WTC11 (cell line): Measurements from ENCODE around the gene SLC49A3. TPM values are rescaled to one million over a fixed set of nuclear protein-coding genes. Genes with fewer than 3 reads are reported as not detected.
A peak's percentile ranks its signal among the peaks of the same experiment; 100 is the strongest.
"Not testable (repeated sequence)": the region's sequence is repeated elsewhere in the genome, so short reads cannot be mapped to it uniquely, and the experiment has no call there.

Experiments used
- ATAC-seq: fragments of 200-7000 bp; cut with Tn5 transposase; 2 replicates; pipeline ENCODE4 v1.10.0; 2021; ENCODE audit warnings: mild to moderate bottlenecking, moderate library complexity
- CTCF ChIA-PET: fragments of 300-600 bp; sonication (Branson Sonifier 250); formaldehyde crosslinking; loops from one replicate; lab custom pipeline; 2021; ENCODE audit warnings: antibody characterized with exemption; lab: Charles Lee
- POLR2A ChIA-PET: fragments of 350-600 bp; sonication (Branson Sonifier 250); formaldehyde crosslinking; loops from one replicate; lab custom pipeline; 2021; ENCODE audit warnings: antibody characterized with exemption; lab: Charles Lee
- DNase-seq: peaks from one replicate; pipeline ENCODE4 v3.0.0; 2021; ENCODE audit warnings: low spot score
- H3K27ac Mint-ChIP-seq: 2 replicates; pipeline ENCODE4 v1.8.0; 2021; ENCODE audit warnings: mixed read lengths
- H3K27me3 Mint-ChIP-seq: 2 replicates; pipeline ENCODE4 v1.8.0; 2021; ENCODE audit warnings: low read depth, mild to moderate bottlenecking, moderate library complexity, mixed read lengths
- H3K36me3 Mint-ChIP-seq: 2 replicates; pipeline ENCODE4 v1.8.0; 2021; ENCODE audit warnings: mixed read lengths
- H3K4me1 Mint-ChIP-seq: 2 replicates; pipeline ENCODE4 v1.8.0; 2022; ENCODE audit warnings: mixed read lengths
- H3K4me3 Mint-ChIP-seq: 2 replicates; pipeline ENCODE4 v1.8.0; 2021; ENCODE audit warnings: mild to moderate bottlenecking, moderate library complexity, mixed read lengths
- H3K9me3 Mint-ChIP-seq: 2 replicates; pipeline ENCODE4 v1.8.0; 2021; ENCODE audit warnings: mixed read lengths
- ATF1 ChIP-seq: sonication (generic); formaldehyde crosslinking; IDR thresholded peaks from 2 replicates; pipeline ENCODE4 v1.8.1; 2023; ENCODE audit warnings: mild to moderate bottlenecking, moderate library complexity, missing genetic modification reagents
- ATF3 ChIP-seq: sonication (generic); formaldehyde crosslinking; conservative IDR thresholded peaks from 2 replicates; pipeline ENCODE4 v1.8.1; 2022; ENCODE audit warnings: mild to moderate bottlenecking, missing genetic modification reagents
- E2F4 ChIP-seq: sonication (generic); formaldehyde crosslinking; IDR thresholded peaks from 2 replicates; pipeline ENCODE4 v1.8.1; 2022; ENCODE audit warnings: low read depth, mild to moderate bottlenecking, moderate library complexity, missing genetic modification reagents, borderline replicate concordance
- ERG ChIP-seq: fragments of 250-450 bp; sonication (Bioruptor Pico); IDR thresholded peaks from 2 replicates; pipeline ENCODE4 v1.8.0; 2021; ENCODE audit warnings: mild to moderate bottlenecking
- ETV6 ChIP-seq: sonication (generic); formaldehyde crosslinking; IDR thresholded peaks from 2 replicates; pipeline ENCODE4 v1.8.1; 2022; ENCODE audit warnings: mild to moderate bottlenecking, missing genetic modification reagents
- FOXJ3 ChIP-seq: sonication (generic); formaldehyde crosslinking; IDR thresholded peaks from 2 replicates; pipeline ENCODE4 v1.9.0; 2021; ENCODE audit warnings: missing genetic modification reagents, mild to moderate bottlenecking, borderline replicate concordance
- FOXK1 ChIP-seq: sonication (generic); formaldehyde crosslinking; IDR thresholded peaks from 2 replicates; pipeline ENCODE4 v1.8.0; 2022; ENCODE audit warnings: mild to moderate bottlenecking, moderate library complexity, missing genetic modification reagents
- JUN ChIP-seq: sonication (generic); formaldehyde crosslinking; IDR thresholded peaks from 2 replicates; pipeline ENCODE4 v1.8.0; 2023; ENCODE audit warnings: mild to moderate bottlenecking, missing genetic modification reagents
- NFYB ChIP-seq: sonication (generic); formaldehyde crosslinking; conservative IDR thresholded peaks from 2 replicates; pipeline ENCODE4 v1.8.0; 2022; ENCODE audit warnings: low read depth, missing genetic modification reagents
- NR2C2 ChIP-seq: sonication (generic); formaldehyde crosslinking; IDR thresholded peaks from 2 replicates; pipeline ENCODE4 v1.8.0; 2022; ENCODE audit warnings: mild to moderate bottlenecking, missing genetic modification reagents
- PRRX2 ChIP-seq: fragments of 250-450 bp; sonication (Bioruptor Pico); IDR thresholded peaks from 2 replicates; pipeline ENCODE4 v1.8.0; 2021; ENCODE audit warnings: mild to moderate bottlenecking
- SOX15 ChIP-seq: fragments of 250-450 bp; sonication (Bioruptor Pico); IDR thresholded peaks from 2 replicates; pipeline ENCODE4 v1.9.0; 2021; ENCODE audit warnings: mild to moderate bottlenecking
- ZBTB21 ChIP-seq: sonication (generic); formaldehyde crosslinking; IDR thresholded peaks from 2 replicates; pipeline ENCODE4 v1.8.1; 2023; ENCODE audit warnings: mild to moderate bottlenecking, missing genetic modification reagents, borderline replicate concordance
- ZNF423 ChIP-seq: fragments of 250-450 bp; sonication (Bioruptor Pico); IDR thresholded peaks from 2 replicates; pipeline ENCODE4 v2.1.2; 2022; ENCODE audit warnings: mild to moderate bottlenecking, moderate library complexity
- ZNF425 ChIP-seq: fragments of 250-450 bp; sonication (Bioruptor Pico); conservative IDR thresholded peaks from 2 replicates; pipeline ENCODE4 v1.9.0; 2021; ENCODE audit warnings: mild to moderate bottlenecking
- total RNA-seq: library from RNA; stranded (reverse); gene quantifications from 3 replicates; pipeline ENCODE4 v1.2.3, GENCODE V29; 2021
- TF ChIP-seq, protein P1 (sequence below): sonication (generic); formaldehyde crosslinking; IDR thresholded peaks from 2 replicates; pipeline ENCODE4 v1.8.1; 2023; ENCODE audit warnings: mild to moderate bottlenecking, missing genetic modification reagents

The SLC49A3 gene
- total RNA-seq, 1 experiment from 2014 or later = 5.8 TPM

DNA sequence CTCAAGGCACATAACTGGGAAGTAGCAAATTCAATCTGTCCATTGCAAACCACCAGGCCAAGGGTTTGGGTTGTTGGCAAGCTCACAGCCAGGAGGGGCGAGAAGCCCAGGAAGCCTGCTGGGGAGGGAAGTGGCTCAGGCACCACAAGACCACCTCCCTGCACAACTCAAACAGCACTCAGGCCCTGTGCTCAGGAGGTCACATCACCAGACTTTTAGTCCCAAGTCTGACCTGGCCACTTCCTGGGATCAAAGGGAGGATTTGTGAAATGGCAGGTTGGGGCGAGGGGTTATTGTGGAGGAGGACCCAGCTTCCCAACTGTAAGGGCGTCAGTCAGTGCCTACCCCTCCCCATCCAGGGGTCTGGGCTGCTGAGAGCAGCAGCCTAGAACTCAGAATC, 17.2 kb downstream of the SLC49A3 start:
- CTCF ChIA-PET = interaction anchor here (0.9 to 1.2 kb wide), 2 partner anchors 8 to 69 kb away, joined by 3 to 4 read pairs; no protein-coding TSS in a partner anchor
- H3K9me3 Mint-ChIP-seq = no peaks in the 10 kb centered on the region
- H3K4me3 Mint-ChIP-seq = no peak overlapping the region
- TF ChIP-seq NR2C2 (CRISPR knock-in tag) (no peak), FOXK1 (no peak), NFYB (no peak), SOX15 (CRISPR knock-in tag) (no peak)
- TF ChIP-seq, all 79 proteins: peak for 0
- Mint-ChIP-seq H3K27ac (no peak overlapping the region), H3K4me1 (peaks cover 7% of the 10 kb centered on the region), H3K36me3 (peaks cover 24% of the 10 kb centered on the region), H3K27me3 (peaks cover 3% of the 10 kb centered on the region)
- POLR2A ChIA-PET = no interaction called here
- ATAC-seq = no peak
- DNase-seq = no peak

DNA sequence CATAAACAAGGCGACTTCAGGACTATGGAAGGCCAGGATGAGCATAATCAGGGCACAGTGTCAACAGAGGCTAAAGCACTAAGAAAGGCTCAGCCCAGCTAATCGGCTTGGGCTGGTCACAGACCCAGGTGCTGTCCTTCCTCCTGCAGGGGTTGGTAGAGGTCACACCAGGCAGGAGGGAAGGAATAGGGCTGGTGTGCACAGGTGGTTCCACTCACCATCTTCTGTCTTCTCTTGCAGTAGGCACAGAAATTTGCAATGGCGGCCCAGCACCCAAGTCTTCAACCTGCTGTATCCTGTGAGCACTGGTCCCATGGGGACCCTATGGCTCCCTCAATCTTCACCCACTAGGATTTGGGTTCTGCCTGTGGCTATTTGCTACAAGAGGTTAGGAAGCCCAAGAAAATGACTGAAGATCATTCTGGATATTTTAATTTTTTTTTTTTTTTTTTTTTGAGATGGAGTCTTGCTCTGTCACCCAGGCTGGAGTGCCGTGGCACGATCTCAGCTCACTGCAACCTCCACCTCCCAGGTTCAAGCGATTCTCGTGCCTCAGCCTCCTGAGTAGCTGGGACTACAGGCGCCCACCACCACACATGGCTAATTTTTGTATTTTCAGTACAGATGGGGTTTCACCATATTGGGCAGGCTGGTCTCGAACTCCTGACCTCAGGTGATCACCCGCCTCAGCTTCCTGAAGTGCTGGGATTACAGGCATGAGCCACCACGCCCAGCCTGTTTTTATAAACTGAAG, 19.0 kb downstream of the SLC49A3 start:
- H3K27ac Mint-ChIP-seq, ATAC-seq, H3K9me3 Mint-ChIP-seq, POLR2A ChIA-PET, H3K4me3 Mint-ChIP-seq, H3K4me1 Mint-ChIP-seq, H3K27me3 Mint-ChIP-seq, DNase-seq, CTCF ChIA-PET: not testable (repeated sequence)
- TF ChIP-seq PRRX2 = 0 out of 2 replicates have a peak, but pooled peaks have one; percentile 25
- peaks cover 24% of the 10 kb centered on the region for H3K36me3 Mint-ChIP-seq

DNA sequence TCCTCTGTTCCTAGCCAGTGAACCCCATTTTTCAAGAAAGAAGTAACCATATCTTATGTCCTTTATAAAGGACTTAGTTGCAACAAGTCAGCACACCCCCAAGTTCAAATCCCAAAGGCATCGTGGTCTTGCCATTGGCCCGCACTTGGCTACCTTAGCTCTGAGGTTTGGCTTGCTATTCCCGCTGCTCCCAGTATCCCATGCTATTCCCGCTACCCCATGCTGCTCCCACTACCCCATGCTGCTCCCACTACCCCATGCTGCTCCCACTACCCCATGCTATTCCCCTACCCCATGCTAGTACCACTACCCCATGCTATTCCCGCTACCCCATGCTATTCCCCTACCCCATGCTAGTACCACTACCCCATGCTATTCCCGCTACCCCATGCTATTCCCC, 20.7 kb downstream of the SLC49A3 start:
- POLR2A ChIA-PET = interaction anchor here (1.1 kb wide), 1 partner anchor 13 kb away, joined by 4 read pairs; no protein-coding TSS in a partner anchor
- not testable (repeated sequence) for H3K27ac Mint-ChIP-seq, H3K9me3 Mint-ChIP-seq, H3K4me3 Mint-ChIP-seq, H3K4me1 Mint-ChIP-seq, ATAC-seq, DNase-seq, H3K27me3 Mint-ChIP-seq
- CTCF ChIA-PET = interaction anchor here (0.6 kb wide), 1 partner anchor 52 kb away, joined by 3 read pairs; no protein-coding TSS in a partner anchor
- peaks cover 20% of the 10 kb centered on the region for H3K36me3 Mint-ChIP-seq

- Mint-ChIP-seq H3K4me3 (no peak overlapping the region), H3K36me3 (peaks cover 17% of the 10 kb centered on the region), H3K27ac (no peak overlapping the region), H3K4me1 (peaks cover 3% of the 10 kb centered on the region), H3K27me3 (no peaks in the 10 kb centered on the region; the same call in 1 of the 2 replicates), H3K9me3 (no peaks in the 10 kb centered on the region)
- DNase-seq (no peak), ATAC-seq (no peak)
- POLR2A ChIA-PET = interaction anchor here (1.1 kb wide), 1 partner anchor 13 kb away, joined by 4 read pairs; no protein-coding TSS in a partner anchor
- TF ChIP-seq ZNF423 (no peak), ZBTB21 (CRISPR knock-in tag) (no peak), ATF3 (no peak), E2F4 (CRISPR knock-in tag) (no peak)
- CTCF ChIA-PET = interaction anchor here (0.6 kb wide), 1 partner anchor 51 kb away, joined by 3 read pairs; no protein-coding TSS in a partner anchor
Observed at GRCh38 chr4:667545-667925, 21.4 kb downstream of the SLC49A3 start.

GRCh38 chr4:666822-667544, 22.0 kb downstream of the SLC49A3 start:
- ATAC-seq (no peak), DNase-seq (no peak)
- POLR2A ChIA-PET = interaction anchor here (1.1 kb wide), 1 partner anchor 14 kb away, joined by 4 read pairs; no protein-coding TSS in a partner anchor
- no peaks in the 10 kb centered on the region for H3K9me3 Mint-ChIP-seq
- peaks cover 13% of the 10 kb centered on the region for H3K36me3 Mint-ChIP-seq
- H3K4me3 Mint-ChIP-seq = no peak overlapping the region
- no peak overlapping the region for H3K27ac Mint-ChIP-seq
- H3K27me3 Mint-ChIP-seq = no peaks in the 10 kb centered on the region; the same call in 1 of the 2 replicates
- H3K4me1 Mint-ChIP-seq = peaks cover 3% of the 10 kb centered on the region
- CTCF ChIA-PET = interaction anchor here (1.5 kb wide), 1 partner anchor 64 kb away, joined by 6 read pairs; no protein-coding TSS in a partner anchor
- TF ChIP-seq ATF1 (CRISPR knock-in tag) (no peak), PRRX2 (no peak), JUN (CRISPR knock-in tag) (no peak), FOXJ3 (no peak), ZNF425 (CRISPR knock-in tag) (no peak), ETV6 (CRISPR knock-in tag) (no peak), ERG (CRISPR knock-in tag) (no peak)
- TF ChIP-seq, protein P1, sequence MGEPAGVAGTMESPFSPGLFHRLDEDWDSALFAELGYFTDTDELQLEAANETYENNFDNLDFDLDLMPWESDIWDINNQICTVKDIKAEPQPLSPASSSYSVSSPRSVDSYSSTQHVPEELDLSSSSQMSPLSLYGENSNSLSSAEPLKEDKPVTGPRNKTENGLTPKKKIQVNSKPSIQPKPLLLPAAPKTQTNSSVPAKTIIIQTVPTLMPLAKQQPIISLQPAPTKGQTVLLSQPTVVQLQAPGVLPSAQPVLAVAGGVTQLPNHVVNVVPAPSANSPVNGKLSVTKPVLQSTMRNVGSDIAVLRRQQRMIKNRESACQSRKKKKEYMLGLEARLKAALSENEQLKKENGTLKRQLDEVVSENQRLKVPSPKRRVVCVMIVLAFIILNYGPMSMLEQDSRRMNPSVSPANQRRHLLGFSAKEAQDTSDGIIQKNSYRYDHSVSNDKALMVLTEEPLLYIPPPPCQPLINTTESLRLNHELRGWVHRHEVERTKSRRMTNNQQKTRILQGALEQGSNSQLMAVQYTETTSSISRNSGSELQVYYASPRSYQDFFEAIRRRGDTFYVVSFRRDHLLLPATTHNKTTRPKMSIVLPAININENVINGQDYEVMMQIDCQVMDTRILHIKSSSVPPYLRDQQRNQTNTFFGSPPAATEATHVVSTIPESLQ (CRISPR knock-in tag) = no peak
